Neural progenitor cell (in vitro differentiated cells): ENCODE results near the gene RIOK1.

Source experiments
- EZH2 ChIP-seq: fragments of 200-600 bp; sonication (generic); IDR thresholded peaks from 2 replicates; pipeline ENCODE4 v1.6.1; 2017; ENCODE audit warnings: antibody characterized with exemption, mild to moderate bottlenecking, moderate library complexity
- TF ChIP-seq, protein P1 (sequence below): fragments of 200-600 bp; sonication (generic); IDR thresholded peaks from 2 replicates; pipeline ENCODE4 v1.5.1; 2017; ENCODE audit warnings: antibody characterized with exemption, mild to moderate bottlenecking

DNA sequence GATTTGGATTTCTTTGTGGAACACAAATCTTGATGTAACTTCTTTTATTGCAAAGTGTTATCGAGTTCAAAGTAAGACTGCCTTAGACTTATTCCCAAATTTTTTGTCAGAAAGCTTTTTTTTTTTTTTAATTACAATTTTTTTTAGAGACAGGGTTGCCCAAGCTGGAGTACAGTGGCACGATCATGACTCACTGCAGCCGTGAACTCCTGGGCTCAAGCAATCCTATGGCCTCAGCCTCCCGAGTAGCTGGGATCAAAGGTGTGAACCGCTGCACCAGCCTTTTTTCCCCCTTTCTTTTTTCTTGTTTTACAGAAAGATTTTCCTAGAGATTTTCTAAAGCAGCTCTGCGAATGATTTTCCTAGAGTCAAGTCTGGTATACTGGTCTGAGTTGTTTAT is 2.8 kb downstream of the RIOK1 start:
- TF ChIP-seq, protein P1, sequence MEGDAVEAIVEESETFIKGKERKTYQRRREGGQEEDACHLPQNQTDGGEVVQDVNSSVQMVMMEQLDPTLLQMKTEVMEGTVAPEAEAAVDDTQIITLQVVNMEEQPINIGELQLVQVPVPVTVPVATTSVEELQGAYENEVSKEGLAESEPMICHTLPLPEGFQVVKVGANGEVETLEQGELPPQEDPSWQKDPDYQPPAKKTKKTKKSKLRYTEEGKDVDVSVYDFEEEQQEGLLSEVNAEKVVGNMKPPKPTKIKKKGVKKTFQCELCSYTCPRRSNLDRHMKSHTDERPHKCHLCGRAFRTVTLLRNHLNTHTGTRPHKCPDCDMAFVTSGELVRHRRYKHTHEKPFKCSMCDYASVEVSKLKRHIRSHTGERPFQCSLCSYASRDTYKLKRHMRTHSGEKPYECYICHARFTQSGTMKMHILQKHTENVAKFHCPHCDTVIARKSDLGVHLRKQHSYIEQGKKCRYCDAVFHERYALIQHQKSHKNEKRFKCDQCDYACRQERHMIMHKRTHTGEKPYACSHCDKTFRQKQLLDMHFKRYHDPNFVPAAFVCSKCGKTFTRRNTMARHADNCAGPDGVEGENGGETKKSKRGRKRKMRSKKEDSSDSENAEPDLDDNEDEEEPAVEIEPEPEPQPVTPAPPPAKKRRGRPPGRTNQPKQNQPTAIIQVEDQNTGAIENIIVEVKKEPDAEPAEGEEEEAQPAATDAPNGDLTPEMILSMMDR = no peak
- no peak for TF ChIP-seq EZH2
